Astrocyte of the cerebellum (primary cell): Measurements from ENCODE around the gene VPS54.

Experiments used
- DNase-seq: peaks from one replicate; pipeline ENCODE4 v3.0.0-alpha.2; 2011; ENCODE audit warnings: low read depth
- H3K4me3 ChIP-seq: 2 replicates; pipeline ENCODE4 v1.5.1; 2011; ENCODE audit warnings: mild to moderate bottlenecking, low read depth, low read length, moderate library complexity
- in situ Hi-C: cut with HindIII; loops from 2 replicates; pipeline ENCODE4 v1.10.0; 2017; ENCODE audit warnings: low sequenced_read_pairs
- TF ChIP-seq, protein P1 (sequence below): IDR thresholded peaks from 2 replicates; pipeline ENCODE4 v1.5.1; 2012; ENCODE audit warnings: low read length, low read depth, moderate library complexity, mild to moderate bottlenecking; ENCODE audit errors: missing control alignments

Gene VPS54

DNA sequence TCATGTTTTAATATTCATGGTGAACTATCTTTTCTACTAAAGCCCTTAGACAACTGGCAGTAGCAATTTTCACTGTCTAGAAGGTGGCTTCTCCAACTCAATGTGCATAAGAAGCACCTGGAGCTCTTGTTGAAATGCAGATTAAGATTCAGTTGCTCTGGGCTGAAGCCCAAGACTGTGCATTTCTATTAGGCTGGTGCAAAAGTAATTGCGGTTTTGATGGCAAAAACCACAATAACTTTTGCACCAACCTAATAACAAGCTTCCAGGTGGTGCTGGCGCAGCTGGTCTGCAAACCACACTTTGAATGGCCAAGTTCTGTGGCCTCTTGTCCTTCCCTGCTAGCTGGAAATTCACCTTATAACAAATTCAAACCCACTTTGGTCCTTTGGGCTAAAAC, 26.7 kb upstream of the VPS54 start:
- H3K4me3 ChIP-seq, result no peak overlapping the region
- TF ChIP-seq, protein P1, sequence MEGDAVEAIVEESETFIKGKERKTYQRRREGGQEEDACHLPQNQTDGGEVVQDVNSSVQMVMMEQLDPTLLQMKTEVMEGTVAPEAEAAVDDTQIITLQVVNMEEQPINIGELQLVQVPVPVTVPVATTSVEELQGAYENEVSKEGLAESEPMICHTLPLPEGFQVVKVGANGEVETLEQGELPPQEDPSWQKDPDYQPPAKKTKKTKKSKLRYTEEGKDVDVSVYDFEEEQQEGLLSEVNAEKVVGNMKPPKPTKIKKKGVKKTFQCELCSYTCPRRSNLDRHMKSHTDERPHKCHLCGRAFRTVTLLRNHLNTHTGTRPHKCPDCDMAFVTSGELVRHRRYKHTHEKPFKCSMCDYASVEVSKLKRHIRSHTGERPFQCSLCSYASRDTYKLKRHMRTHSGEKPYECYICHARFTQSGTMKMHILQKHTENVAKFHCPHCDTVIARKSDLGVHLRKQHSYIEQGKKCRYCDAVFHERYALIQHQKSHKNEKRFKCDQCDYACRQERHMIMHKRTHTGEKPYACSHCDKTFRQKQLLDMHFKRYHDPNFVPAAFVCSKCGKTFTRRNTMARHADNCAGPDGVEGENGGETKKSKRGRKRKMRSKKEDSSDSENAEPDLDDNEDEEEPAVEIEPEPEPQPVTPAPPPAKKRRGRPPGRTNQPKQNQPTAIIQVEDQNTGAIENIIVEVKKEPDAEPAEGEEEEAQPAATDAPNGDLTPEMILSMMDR, result no peak
- in situ Hi-C loops, result loop anchor here (25.0 kb wide), 1 partner anchor 266 kb away; no protein-coding TSS in a partner anchor
- DNase-seq, result no peak

DNA sequence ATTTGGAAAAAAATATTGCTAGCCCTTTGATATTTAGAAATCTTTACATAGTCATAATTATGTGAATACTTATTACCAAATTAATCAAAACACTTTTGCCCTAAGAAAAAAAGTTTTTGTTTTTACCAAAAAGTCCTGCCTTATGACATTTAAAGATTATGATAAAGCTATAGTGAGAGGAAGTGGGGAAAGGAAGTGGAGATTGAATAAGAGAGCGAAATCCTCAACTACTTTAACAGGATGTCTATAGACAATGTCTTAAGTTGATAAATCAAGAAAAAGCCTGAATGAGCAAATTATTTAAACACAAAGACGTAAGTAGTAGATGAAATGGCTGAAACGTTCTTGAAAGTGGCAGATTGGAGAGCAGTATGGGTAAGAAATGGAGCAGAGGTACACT, 20.9 kb upstream of the VPS54 start:
- DNase-seq, result no peak
- no peak overlapping the region for H3K4me3 ChIP-seq
- in situ Hi-C loops, result loop anchor here (25.0 kb wide), 1 partner anchor 272 kb away; no protein-coding TSS in a partner anchor
- TF ChIP-seq, protein P1, result no peak

DNA sequence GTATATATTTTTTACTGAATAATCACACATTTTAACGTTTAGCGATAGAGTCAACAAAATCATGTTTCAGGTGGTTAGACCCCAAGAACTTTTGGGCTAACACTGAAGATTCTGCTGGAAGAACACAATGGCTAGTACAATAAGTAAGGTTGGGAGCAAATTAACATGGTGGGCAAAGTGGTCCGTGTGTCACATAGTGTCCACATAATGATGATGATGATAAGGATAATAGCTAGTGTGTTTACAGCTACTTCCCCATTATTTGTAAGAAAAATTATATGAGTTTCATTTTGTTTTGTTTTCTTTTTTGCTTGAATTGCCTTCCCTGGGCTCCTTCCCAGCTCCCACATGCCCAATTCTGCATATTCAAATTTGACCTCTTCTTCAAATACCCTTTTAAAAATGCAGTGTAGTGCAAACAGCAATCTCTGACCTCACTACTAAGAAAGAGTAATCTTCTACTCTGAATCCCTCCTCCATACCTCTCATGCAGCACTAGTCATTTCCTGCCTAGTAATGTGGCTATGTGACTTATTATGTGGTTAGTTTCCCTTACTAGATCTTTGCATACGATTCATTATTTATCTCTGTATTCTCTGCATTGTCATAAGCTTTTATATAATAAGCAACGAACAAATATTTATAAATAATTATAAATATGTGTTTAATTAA, 16.9 kb upstream of the VPS54 start:
- no peak for DNase-seq
- no peak overlapping the region for H3K4me3 ChIP-seq
- TF ChIP-seq, protein P1, result no peak
- in situ Hi-C loops, result loop anchor here (25.0 kb wide), 1 partner anchor 276 kb away; no protein-coding TSS in a partner anchor

DNA sequence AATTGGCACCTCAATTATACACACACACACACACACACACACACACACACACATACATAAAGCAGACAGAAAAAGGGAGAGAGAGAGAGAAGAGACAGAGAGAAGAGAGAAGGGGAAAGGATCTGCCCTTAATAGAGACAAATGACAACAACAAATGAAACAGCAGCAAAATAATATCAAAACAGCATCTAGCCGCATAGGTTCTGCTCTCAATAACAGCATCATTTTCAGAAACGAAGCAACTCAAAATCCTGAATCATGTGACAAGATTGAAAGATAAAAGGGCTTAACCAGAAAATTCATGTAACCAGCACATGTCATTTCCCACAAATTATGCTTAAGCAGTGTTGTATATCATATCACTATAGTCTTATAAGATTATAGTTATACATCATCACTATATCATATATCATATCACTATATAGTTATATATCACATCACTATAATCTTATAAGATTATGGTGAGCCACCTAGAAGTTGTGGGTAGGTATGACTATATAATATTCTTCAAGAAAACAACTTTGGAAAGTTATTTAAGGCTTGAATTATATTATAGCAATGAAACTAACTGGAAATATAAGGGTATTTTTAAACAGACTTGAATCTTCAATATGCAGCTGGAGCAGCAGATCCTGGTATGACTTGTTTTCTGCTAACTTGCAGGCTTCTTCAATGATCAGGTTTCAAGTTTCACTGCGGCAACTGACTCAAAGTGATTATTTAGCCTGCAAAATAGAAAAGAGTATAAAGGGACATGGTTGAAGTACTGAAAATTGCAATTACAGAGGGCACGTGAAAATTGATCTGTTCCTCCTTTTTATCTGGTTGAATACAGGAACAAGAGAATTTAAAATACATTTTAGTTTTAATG, 16.1 kb upstream of the VPS54 start:
- in situ Hi-C loops, result loop anchor here (25.0 kb wide), 1 partner anchor 277 kb away; no protein-coding TSS in a partner anchor
- no peak for DNase-seq
- H3K4me3 ChIP-seq, result no peak overlapping the region

DNA sequence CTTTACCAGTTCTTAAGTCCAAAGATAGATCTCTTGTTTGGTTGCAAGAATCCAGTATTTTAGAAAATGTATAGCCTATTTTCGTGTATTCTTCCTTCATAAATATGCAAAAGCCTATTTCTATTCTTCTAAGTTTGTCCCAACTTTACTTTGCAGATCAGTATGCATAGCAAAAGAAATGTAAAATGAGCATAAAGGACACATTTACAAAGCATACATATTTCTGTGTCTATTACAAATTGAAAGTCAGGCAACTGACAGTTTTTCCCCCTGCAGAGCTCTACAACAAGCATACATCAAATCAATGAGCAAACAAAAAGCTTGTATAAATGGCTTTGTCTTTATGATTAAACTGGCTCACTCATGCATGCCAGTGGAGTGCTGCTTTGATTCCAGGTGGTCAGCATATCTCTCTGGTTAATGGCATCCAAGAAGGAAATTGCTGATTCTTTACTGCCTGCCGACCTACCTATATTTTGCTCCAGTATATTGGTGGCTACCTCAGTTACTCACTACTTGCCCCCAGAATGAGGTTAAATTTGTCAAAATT, 10.0 kb upstream of the VPS54 start:
- in situ Hi-C loops, result loop anchor here (25.0 kb wide), 1 partner anchor 283 kb away; no protein-coding TSS in a partner anchor
- DNase-seq, result no peak

More for the DNA sequence above, 16.1 kb upstream of the VPS54 start:
- TF ChIP-seq, protein P1, result no peak

DNA sequence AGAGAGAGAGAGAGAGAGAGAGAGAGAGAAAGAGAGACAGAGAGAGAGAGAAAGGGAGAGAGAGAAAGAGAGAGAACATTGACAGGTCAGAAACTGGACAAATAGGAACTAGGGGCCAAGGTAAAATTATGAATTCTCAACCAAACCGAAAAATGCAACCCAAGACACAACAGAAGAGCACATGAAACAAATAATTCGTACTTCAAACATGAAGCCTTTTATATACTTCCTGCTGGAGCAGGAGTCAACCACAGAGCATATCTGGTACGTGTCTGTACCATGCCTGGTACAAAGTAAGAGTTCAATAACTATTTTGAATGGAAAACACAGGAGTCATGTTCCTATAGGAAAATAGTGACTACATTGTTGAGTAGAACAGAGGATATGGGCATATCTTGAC, 6.5 kb upstream of the VPS54 start:
- in situ Hi-C loops, result loop anchor here (25.0 kb wide), 1 partner anchor 287 kb away; no protein-coding TSS in a partner anchor
- H3K4me3 ChIP-seq, result no peak overlapping the region
- TF ChIP-seq, protein P1, result no peak
- no peak for DNase-seq

More for the DNA sequence above, 10.0 kb upstream of the VPS54 start:
- TF ChIP-seq, protein P1, result no peak
- H3K4me3 ChIP-seq, result no peak overlapping the region
